PC-3 (cell line): ENCODE measurements around the gene LTBP1. TPM values are rescaled to one million over a fixed set of nuclear protein-coding genes. Genes with fewer than 3 reads are reported as not detected.
A peak's percentile ranks its signal among the peaks of the same experiment; 100 is the strongest.
"Not testable (repeated sequence)": the region's sequence is repeated elsewhere in the genome, so short reads cannot be mapped to it uniquely, and the experiment has no call there.

Experiments used
- ATAC-seq: fragments of 200-7000 bp; cut with Tn5 transposase; 2 replicates; pipeline ENCODE4 v1.9.1; 2020; ENCODE audit warnings: mild to moderate bottlenecking, moderate library complexity
- BruUV-seq: library from RNA; stranded (reverse); fragments of 400-500 nt; replicated peaks from 2 replicates; lab custom pipeline; 2021; lab: Mats Ljungman, UMichigan
- CTCF ChIA-PET: fragments of 300-600 bp; sonication (Branson Sonifier 250); formaldehyde crosslinking; loops from one replicate; lab custom pipeline; 2022; ENCODE audit warnings: antibody characterized with exemption; lab: Charles Lee
- POLR2A ChIA-PET: fragments of 300-600 bp; sonication (Branson Sonifier 250); formaldehyde crosslinking; loops from one replicate; lab custom pipeline; 2022; ENCODE audit warnings: antibody characterized with exemption; ENCODE audit not compliant: unreplicated experiment; lab: Charles Lee
- DNase-seq: peaks from one replicate; pipeline ENCODE4 v3.0.0-alpha.2; 2015
- H2AFZ ChIP-seq: fragments of 300-600 bp; sonication (generic); 2 replicates; pipeline ENCODE4 v1.6.0; 2016; ENCODE audit warnings: antibody characterized with exemption, low read length
- H3F3A ChIP-seq: fragments of 300-600 bp; sonication (generic); one replicate; pipeline ENCODE4 v1.6.0; 2017; ENCODE audit warnings: antibody characterized with exemption, low read length, control low read depth, mild to moderate bottlenecking; ENCODE audit not compliant: unreplicated experiment
- H3K27ac ChIP-seq: fragments of 300-600 bp; sonication (generic); 2 replicates; pipeline ENCODE4 v1.5.1; 2016; ENCODE audit warnings: mild to moderate bottlenecking, low read length
- H3K27me3 ChIP-seq: fragments of 300-600 bp; sonication (generic); 2 replicates; pipeline ENCODE4 v1.6.1; 2016; ENCODE audit warnings: low read length, mixed read lengths
- H3K36me3 ChIP-seq: fragments of 300-600 bp; sonication (generic); 2 replicates; pipeline ENCODE4 v1.6.1; 2016; ENCODE audit warnings: low read depth, mixed run types, low read length, mixed read lengths
- H3K4me1 ChIP-seq: fragments of 300-600 bp; sonication (generic); 2 replicates; pipeline ENCODE4 v1.5.1; 2016; ENCODE audit warnings: low read length; ENCODE audit not compliant: insufficient read depth
- H3K4me2 ChIP-seq: fragments of 300-600 bp; sonication (generic); 2 replicates; pipeline ENCODE4 v1.6.0; 2016; ENCODE audit warnings: low read length
- H3K4me3 ChIP-seq: fragments of 300-600 bp; sonication (generic); 2 replicates; pipeline ENCODE4 v1.5.1; 2016; ENCODE audit warnings: mild to moderate bottlenecking, low read length, mixed read lengths
- H3K79me2 ChIP-seq: fragments of 300-600 bp; sonication (generic); 2 replicates; pipeline ENCODE4 v1.6.1; 2017; ENCODE audit warnings: low read length, mixed read lengths
- H3K9ac ChIP-seq: fragments of 300-600 bp; sonication (generic); 2 replicates; pipeline ENCODE4 v1.6.0; 2016; ENCODE audit warnings: mild to moderate bottlenecking, low read length
- H3K9me2 ChIP-seq: fragments of 300-600 bp; sonication (generic); replicated peaks from 2 replicates; pipeline ENCODE4 v1.6.1; 2016; ENCODE audit warnings: mixed run types, low read length, mixed read lengths
- H3K9me3 ChIP-seq: fragments of 300-600 bp; sonication (generic); 2 replicates; pipeline ENCODE4 v1.6.1; 2016; ENCODE audit warnings: low read length, mixed read lengths
- H4K20me1 ChIP-seq: fragments of 300-600 bp; sonication (generic); 2 replicates; pipeline ENCODE4 v1.6.1; 2016; ENCODE audit warnings: low read length, mixed read lengths
- CTCF ChIP-seq: fragments of 300-600 bp; sonication (generic); conservative IDR thresholded peaks from 2 replicates; pipeline ENCODE4 v1.5.1; 2017; ENCODE audit warnings: antibody characterized with exemption, low read depth, mild to moderate bottlenecking, low read length
- EZH2 ChIP-seq: fragments of 300-600 bp; sonication (generic); IDR thresholded peaks from one replicate; pipeline ENCODE4 v1.6.1; 2017; ENCODE audit warnings: antibody characterized with exemption, mild to moderate bottlenecking, low read length; ENCODE audit not compliant: unreplicated experiment
- EZH2phosphoT487 ChIP-seq: fragments of 300-600 bp; sonication (generic); IDR thresholded peaks from 2 replicates; pipeline ENCODE4 v1.6.1; 2018; ENCODE audit warnings: mild to moderate bottlenecking, antibody characterized with exemption, low read length, borderline replicate concordance
- intact Hi-C: fragments of 100-400 bp; cut with micrococcal nuclease; formaldehyde crosslinking; loops from 2 replicates; pipeline ENCODE4 v1.9.0; 2023
- total RNA-seq: library from RNA; depleted of rRNA; stranded (reverse); fragments of >200 nt; gene quantifications from 2 replicates; pipeline ENCODE4 v1.2.3, GENCODE V29; 2014

The LTBP1 gene
- total RNA-seq, 1 experiment from 2014 or later: 45.9 TPM

- DNase-seq (no peak), ATAC-seq (no peak)
- Histone ChIP-seq H4K20me1 (no peaks in the 10 kb centered on the region), H3K9ac (no peak overlapping the region), H3K79me2 (no peaks in the 10 kb centered on the region), H3K36me3 (no peaks in the 10 kb centered on the region), H3K4me2 (no peak overlapping the region), H3K4me1 (no peaks in the 10 kb centered on the region), H3K27ac (no peak overlapping the region), H3F3A (no peaks in the 10 kb centered on the region), H2AFZ (no peak overlapping the region), H3K27me3 (no peaks in the 10 kb centered on the region), H3K9me2 (no peaks in the 10 kb centered on the region), H3K9me3 (no peaks in the 10 kb centered on the region), H3K4me3 (no peak overlapping the region)
- CTCF ChIA-PET: no interaction called here
- intact Hi-C loops: no loop called here
- BruUV-seq: no TSS peak
- no peak for TF ChIP-seq EZH2
- TF ChIP-seq EZH2phosphoT487: no peak
- no peak for TF ChIP-seq CTCF
- POLR2A ChIA-PET: no interaction called here
These were observed 222.2 kb downstream of the LTBP1 start for GRCh38 chr2:33168922-33169321.

- H3K9me2 ChIP-seq, H3K79me2 ChIP-seq: not testable (repeated sequence)
These were observed 223.5 kb downstream of the LTBP1 start for GRCh38 chr2:33170251-33170650.

GRCh38 chr2:33177627-33178026 is 230.9 kb downstream of the LTBP1 start:
- Histone ChIP-seq H3K4me2 (no peak overlapping the region), H3K4me3 (no peak overlapping the region), H3K79me2 (no peaks in the 10 kb centered on the region), H3K9me3 (no peaks in the 10 kb centered on the region), H3K9me2 (no peaks in the 10 kb centered on the region), H3K4me1 (no peaks in the 10 kb centered on the region), H3K9ac (no peak overlapping the region), H3F3A (no peaks in the 10 kb centered on the region), H3K27ac (no peak overlapping the region), H3K27me3 (no peaks in the 10 kb centered on the region), H3K36me3 (no peaks in the 10 kb centered on the region), H4K20me1 (no peaks in the 10 kb centered on the region), H2AFZ (no peak overlapping the region)
- intact Hi-C loops: no loop called here
- BruUV-seq: no TSS peak
- ATAC-seq (0 out of 2 replicates have a peak, but pooled peaks have one; percentile 15), DNase-seq (no peak)
- ChIA-PET POLR2A (no interaction called here), CTCF (no interaction called here)
- TF ChIP-seq EZH2phosphoT487 (no peak), EZH2 (no peak), CTCF (no peak)

More at GRCh38 chr2:33170251-33170650, 223.5 kb downstream of the LTBP1 start:
- H3K36me3 ChIP-seq, H3F3A ChIP-seq, H3K4me1 ChIP-seq, BruUV-seq, H2AFZ ChIP-seq, H3K9me3 ChIP-seq, intact Hi-C loops, DNase-seq, H3K27me3 ChIP-seq, H3K4me3 ChIP-seq, POLR2A ChIA-PET, H4K20me1 ChIP-seq, H3K27ac ChIP-seq, H3K9ac ChIP-seq, CTCF ChIA-PET, H3K4me2 ChIP-seq, ATAC-seq: not testable (repeated sequence)
